Measurements from ENCODE around the gene TSSK6.

DNA sequence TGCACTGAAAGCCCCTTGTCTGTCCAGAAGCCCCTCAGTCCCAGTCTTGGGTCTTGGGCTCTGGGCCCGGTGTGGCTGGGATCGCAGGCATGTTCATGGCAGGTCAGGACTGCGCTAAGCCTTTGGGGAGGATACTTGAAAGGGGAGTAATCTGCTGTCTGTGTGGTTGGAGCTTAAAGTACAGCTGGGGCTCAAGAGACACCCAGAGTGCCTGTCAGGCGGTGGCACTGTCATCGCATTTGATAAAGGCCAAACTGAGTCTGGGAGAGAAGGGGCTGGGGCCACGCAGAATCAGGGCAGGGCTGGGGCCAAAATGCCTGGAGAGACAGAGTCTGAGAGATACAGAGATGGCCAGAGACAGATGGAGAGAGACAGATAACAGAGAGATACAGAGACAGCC lies 18.5 kb upstream of the TSSK6 start:
- TF ChIP-seq SP1 (IDR thresholded peaks at IDR 0.05): no peak
- TF ChIP-seq ELF4 (IDR thresholded peaks at IDR 0.05): no peak
- no peak for TF ChIP-seq NFRKB (IDR thresholded peaks at IDR 0.05)
- TF ChIP-seq FOXM1 (IDR thresholded peaks at IDR 0.05; ENCODE audit: borderline replicate concordance): no peak
- TF ChIP-seq SUZ12 (IDR thresholded peaks at IDR 0.05): no peak
- no peak for TF ChIP-seq FOXK2 (IDR thresholded peaks at IDR 0.05)
- TF ChIP-seq HDGF (IDR thresholded peaks at IDR 0.05; ENCODE audit: borderline replicate concordance): no peak
- TF ChIP-seq L3MBTL2 (conservative IDR thresholded peaks at IDR 0.05): no peak
- no peak for TF ChIP-seq BHLHE40 (IDR thresholded peaks at IDR 0.05; ENCODE audit: borderline replicate concordance)
- no peak for TF ChIP-seq CTBP1 (IDR thresholded peaks at IDR 0.05; ENCODE audit: borderline replicate concordance)
- TF ChIP-seq TARDBP (IDR thresholded peaks at IDR 0.05): no peak
- TF ChIP-seq FOXA1 (IDR thresholded peaks at IDR 0.05): no peak

Measured in HEK293T (cell line).